SKM-1 (cell line): ENCODE data around the gene OR6S1.
A peak's percentile ranks its signal among the peaks of the same experiment; 100 is the strongest.
"Not testable (repeated sequence)": the region's sequence is repeated elsewhere in the genome, so short reads cannot be mapped to it uniquely, and the experiment has no call there.

Experiments used
- DNase-seq: peaks from one replicate; lab custom pipeline; 2025; ENCODE audit not compliant: unreplicated experiment; lab: John Stamatoyannopoulos, UW

OR6S1 gene

DNA sequence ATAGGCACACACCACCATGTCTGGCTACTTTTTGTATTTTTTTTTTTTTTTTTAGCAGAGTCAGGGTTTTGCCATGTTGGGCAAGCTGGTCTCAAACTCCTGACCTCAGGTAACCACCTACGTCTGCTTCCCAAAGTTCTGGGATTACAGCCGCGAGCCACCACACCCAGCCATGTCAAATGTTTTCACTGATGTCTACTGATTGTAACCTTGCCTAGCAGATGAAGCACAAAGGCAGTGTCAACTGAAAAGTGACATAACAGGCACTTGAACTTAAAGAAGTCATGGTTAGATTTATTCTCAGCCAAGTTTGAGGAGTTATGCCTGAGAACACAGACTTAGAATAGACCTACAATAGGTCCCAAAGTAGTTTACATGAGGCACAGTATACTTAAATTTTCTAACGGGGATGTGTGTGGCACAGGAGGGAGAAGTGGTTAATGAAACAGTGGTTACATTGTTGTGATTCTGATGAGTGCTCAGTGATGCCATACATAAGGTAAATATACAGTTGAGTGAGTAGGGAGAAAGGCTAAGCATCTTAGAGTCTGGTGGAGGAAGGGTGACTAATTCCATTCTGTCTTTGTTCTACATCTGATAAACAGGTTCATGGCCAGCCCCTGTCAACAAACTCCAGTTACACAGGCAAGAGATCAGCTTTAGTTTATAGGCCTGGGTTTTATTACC lies 30.2 kb upstream of the OR6S1 start:
- DNase-seq: no peak

DNA sequence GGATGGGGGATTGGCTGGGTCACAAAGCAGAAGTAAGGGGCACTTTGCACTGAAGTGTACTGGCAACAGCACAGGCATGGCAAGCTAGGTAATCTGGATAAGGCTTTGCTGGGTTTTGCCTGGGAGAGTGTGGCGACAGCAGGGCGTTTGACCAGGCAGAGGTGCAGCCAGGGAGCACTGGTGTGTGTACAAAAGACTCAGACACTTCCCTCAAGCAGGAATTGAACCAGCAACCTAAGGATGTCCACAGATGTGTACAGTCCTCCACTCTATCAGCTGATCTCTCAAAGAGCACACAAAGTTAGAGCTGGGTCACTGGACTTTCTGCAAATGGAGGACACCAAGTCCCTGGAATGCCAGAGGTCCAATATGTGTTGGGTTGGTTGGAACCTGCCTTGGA lies 27.5 kb upstream of the OR6S1 start:
- no peak for DNase-seq

DNA sequence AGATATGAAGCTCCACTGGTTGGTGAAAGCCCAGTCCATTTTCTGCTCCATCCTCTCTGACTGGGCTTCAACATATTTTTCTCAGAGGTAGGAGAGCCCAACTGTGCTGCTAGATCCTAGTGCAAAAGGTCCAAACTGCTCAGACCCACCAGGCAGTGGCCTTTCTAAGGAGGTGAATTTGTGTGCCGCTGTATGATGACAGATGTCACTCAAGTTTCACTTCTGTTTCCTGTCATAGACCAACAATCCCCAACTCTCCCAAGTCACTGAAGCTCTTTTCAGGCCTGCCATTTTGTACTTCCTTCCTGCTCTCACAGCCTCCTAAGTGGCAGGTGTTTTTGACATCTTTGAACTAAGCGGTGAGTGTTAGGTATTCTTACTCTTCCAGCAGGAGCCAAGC lies 26.5 kb upstream of the OR6S1 start:
- no peak for DNase-seq

DNA sequence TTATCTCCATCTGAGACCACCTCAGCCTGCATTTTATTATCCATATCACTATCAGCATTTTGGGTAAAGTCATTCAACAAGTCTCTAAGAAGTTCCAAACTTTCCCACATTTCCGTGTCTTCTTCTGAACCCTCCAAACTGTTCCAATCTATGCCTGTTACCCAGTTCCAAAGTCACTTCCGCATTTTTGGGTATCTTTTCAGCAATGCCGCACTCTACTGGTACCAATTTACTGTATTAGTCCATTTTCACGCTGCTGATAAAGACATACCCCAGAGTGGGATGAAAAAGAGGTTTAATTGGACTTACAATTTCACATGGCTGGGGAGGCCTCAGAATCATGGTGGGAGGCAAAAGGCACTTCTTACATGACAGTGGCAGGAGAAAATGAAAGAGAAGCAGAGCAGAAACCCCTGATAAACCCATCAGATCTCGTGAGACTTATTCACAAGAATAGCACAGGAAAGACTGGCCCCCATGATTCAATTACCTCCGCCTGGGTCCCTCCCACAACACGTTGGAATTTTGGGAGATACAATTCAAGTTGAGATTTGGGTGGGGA lies 25.0 kb upstream of the OR6S1 start:
- not testable (repeated sequence) for DNase-seq

DNA sequence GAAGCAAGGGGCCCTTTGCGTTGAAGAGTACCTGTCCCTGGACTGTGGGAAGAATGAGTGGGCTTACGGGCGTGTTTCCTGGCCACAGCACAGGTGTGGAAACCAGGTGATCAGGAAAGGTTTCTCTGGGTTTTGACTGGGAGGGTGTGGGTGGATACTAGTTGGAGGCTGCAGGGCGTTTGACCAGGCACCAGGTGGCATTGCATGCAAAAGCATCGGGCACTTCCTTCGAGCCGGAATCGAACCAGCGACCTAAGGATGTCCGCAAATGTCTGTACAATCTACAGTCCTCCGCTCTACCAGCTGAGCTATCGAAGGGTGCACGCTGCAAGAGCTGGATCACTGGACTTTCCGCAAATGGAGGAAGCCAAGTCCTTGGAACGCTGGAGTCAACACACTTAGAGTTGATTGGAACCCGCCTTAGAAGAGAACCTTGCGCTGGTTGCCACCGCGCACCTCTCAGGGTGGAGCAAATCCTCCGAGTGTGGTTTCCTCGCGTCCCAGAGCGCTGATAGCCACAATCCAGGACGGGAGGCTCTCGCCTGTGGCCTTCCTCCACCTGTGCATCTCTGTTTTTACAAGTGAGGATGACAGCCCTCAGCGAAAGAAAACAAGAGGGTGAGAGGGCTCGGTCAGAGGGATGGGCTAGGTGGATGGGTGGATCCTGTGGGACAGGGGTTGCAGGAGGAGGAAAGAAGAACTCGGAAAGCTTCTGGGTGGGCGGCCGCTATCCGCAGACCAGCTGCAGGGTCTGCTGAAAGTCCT lies 21.7 kb upstream of the OR6S1 start:
- DNase-seq: peak; percentile 12

DNA sequence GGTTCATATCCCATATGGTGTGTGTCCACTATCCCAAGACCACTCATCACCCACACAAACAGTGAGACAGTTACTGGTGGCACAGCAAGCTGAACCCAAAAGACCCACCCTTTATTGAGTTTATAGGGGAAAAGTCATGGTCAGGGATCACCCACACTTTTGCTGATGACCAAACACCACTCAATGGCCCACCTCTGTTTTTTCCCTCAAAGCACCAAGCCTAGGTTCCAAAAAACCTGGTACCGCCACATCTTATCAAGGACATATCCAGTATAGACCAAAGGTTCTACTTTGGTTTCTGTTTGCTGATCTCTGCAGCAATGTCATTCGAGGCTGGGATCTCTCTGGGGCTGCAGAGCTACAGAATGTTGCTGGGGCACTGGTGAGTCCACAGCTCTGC lies 19.7 kb upstream of the OR6S1 start:
- DNase-seq: no peak

DNA sequence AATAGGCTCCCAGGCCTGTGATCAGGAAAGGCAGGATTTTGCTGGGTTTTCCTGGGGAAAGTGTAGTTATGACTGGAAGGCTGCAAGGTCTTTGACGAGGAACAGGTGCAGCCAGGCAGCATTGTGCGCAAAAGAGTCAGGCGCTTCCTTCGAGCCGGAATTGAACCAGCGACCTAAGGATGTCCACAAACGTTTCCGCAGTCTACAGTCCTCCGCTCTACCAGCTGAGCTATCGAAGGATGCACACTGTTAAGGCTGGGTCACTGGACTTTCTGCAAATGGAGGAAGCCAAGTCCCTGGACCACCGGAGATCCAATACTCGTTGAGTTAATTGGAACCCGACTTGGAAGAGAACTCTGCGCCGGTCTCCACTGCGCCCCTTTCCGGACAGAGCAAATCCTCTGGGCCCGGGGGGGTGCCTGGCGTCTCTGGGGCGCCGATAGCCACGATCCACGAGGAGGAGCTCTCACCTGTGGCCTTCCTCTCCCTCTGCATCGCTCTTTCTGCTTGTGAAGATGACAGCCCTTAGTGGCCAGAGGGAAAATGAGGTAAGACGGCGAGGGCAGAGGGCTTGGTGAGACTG lies 18.4 kb upstream of the OR6S1 start:
- no peak for DNase-seq

DNA sequence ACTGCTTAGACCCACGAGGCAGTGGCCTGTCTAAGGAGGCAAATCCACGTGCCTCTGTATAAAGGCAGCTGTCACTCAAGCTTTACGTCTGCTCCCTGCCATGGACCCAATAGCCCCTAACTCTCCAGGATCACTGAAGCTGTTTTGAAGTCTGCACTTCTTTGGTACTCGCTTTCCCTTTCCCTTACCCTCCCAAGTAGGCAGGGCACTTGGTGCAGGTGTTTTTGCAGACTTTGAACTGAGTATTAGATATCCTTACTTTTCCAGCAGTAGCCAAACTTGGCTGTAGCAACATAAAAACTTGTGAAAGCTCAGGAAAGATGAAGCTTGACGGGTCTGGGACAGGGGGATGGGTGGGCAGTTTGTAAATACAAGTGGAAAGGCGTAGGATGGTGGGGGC lies 17.8 kb upstream of the OR6S1 start:
- DNase-seq: no peak

DNA sequence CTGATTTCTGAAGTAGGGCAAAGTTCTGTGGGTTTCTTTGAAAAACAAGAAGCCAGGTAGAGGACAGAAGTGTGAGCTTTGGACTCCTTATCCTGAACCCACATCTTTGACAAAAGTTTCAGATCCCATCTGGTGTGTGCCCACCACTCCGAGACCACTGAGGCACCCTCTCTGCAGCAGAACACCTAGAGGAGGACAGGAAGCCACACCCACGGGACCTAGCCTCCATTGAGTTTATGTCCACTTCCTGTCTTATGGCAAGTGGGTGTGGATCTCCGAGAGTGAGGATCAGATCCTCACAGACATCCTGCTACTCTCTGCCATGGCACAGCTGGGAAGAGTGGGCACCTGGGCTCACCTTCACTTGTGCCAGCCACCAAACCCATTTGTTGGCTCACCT lies 16.8 kb upstream of the OR6S1 start:
- DNase-seq: no peak

DNA sequence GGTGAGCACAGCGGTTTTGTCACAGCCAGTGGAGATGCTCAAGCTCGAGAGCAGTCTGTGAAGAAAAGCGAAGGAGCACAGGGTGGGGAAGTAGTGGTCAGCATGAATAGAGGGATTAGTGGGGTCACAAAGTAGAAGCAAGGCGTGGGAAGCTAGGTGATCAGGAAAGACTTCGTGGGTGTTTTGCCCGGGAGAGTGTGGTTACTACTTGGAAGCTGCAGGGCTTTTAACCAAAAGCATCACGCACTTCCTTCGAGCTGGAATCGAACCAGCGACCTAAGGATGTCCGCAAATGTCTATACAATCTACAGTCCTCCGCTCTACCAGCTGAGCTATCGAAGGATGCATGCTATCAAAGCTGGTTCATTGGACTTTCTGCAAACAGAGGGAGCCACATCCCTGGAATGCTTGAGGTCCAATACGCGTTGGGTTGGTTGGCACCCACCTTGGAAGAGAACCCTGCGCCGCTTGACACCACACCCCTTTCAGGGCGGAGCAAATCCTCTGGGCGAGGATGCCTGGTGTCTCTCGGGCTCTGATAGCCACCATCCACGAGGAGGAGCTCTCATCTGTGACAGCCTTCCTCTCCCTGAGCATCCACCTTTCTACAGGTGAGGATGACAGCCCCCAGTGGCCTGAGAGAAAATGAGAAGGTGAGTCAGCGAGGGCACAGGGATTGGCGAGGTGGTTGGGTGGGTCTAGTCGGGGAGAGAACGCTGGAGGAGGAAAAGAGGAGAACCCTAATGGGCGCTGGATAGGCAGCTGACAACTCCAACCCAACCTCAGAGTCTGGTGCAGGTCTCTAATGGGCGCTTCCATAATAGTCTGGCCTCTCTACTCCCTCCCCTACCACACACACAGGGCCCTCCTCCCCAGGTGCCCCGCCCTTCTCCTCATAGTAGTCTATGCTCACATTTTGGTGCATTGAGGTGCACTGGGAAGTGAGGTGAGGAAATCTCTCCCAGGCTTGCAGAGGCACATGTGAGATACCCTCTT lies 16.0 kb upstream of the OR6S1 start:
- DNase-seq: no peak

DNA sequence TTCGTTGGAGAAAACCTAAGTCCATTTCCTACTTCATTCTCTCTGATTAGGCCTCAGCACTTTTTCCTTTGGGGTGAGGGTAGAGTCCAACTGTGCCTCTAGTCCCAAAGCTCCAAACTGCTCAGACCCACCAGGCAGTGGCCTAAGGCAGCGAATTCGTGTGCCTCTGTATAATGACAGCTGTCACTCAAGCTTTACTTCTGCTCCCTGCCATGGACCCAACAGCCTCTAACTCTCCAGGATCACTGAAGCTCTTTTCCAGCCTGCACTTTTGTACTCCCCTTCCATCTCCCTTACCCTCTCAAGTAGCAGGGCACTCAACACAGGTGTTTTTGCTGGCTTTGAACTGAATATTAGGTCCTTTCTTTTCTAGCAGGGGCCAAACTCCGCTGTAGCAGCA lies 14.8 kb upstream of the OR6S1 start:
- no peak for DNase-seq

DNA sequence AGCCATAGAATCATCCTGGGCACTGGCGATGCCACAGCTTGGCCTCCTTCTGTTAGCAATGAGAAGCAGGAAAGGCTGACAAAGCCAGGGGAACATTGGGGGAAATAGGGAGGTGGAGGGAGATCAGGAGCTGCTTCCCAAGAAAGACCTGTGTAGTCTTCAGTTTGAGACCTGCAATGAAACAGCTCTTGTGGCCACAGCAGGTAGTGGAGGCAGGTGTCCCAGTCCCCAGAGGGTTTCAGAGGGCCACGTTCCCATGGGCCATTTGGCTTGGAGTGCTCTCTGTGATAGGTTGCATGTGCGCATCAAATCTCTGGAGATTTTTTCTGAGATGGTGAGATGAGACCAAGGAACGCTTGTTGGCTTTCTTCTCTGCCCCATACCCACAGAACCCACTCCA lies 14.4 kb upstream of the OR6S1 start:
- DNase-seq: no peak

DNA sequence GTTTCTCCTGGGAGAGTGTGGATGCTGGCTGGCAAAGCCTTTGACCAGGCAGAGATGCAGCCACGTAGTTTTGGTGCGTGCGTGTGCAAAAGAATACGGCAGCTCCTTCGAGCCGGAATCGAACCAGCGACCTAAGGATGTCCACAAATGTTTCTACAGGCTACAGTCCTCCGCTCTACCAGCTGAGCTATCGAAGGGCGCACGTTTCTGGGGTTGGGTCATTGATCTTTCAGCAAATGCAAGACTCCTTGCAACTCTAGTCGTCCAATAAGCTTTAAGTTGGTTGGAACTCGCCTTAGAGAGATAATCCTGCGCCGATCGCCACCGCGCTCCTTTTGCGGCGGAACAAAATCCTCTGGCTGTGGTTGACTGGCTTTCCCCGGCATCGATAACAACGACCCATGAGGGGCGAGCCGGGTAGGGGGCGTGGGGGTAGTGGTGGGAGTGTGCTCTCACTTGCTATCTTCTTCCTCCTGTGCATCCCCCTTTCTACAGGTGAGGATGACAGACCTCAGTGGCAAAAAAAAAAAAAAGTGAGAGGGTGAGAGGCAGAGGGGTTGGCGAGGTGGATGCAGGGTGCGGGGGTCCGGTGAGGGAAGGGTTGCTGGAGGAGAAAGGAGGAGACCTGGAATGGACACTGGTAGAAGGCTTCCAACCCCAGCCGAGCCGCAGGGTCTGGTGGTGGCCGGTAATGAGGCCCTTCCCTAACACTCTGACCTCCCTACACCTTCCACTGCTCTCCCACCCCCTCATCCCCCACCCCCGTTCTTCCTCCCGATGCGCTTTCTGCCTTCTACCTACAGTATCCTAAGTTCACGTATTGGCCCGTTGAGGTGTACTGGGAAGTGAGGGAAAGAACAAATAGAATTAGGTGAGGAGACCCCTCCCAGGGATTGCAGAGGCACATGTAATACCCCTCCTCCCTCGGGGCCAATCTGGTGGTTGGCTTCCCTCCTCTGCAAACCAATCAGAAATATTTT lies 11.8 kb upstream of the OR6S1 start:
- no peak for DNase-seq

DNA sequence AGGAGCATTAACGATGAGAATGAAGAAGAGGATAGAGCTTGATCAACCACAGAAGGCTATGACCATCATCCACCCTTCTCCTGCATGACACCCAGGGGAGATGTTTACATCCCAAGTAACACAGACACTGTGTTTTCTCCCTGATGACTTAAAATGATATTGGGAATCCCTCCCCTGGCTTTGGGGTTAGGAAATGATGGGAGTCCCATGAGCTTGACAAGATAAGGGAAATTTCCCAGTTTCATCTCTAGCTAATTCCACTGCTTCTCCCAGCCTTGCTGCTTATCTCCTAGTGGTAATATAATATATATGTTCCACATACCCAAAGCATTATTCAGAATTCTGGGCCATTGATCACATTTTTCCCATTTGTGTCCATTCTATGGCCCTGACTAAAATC lies 4.0 kb upstream of the OR6S1 start:
- no peak for DNase-seq

DNA sequence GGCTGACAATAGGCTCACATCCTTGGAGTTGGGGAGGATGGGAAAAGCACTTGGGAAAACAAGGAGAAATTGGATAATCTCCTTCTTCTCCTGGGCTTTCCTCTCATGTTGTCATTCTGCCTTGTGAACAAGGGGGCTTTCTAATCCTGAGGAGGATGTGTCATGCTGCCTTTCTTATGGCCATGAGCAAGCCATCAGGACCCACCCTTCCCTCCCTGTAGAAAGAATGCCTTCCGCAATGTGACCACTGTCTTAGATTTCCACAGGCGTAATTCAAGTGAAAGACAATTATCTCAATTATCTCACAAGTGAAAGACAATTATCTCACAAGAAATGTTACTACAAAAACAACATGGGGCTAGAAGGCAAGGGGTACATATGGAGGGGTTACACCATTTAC lies 3.0 kb upstream of the OR6S1 start:
- DNase-seq: no peak

DNA sequence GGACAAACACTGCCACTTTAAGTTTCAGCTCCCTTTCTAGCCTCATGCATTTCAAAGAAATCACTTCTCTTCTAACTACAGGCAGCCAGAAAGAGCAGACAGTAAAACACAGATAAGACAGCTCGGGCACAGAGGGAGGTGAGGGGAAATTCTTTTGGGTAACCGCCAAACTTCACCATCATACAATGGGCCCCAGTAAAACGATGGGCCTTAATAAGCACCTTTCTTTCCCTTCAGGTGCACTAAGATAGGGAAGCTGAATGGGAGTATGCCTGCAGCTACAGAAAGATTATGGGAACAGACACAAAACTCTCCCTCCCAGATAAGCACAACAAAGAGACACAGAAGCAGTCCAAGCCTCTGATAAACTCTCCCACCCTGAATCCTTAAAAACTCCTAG lies 1.3 kb upstream of the OR6S1 start:
- not testable (repeated sequence) for DNase-seq

DNA sequence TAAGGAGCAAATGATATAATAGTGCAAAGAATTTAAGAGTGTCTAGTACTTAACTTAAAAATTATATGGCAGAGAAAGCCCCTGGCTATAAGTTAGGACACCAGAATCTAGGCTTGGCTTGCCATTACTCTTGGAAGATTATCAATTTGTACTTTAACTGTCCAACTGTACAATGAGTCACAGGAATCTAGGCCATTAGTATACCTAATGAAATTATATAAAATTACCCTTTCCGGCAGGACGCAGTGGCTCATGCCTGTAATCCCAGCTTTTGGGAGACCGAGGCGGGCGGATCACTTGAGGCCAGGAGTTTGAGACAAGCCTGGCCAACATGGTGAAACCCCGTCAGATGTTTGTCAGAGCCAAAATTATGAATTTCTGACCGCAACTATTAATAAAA lies 691 bp upstream of the OR6S1 start:
- DNase-seq: no peak

DNA sequence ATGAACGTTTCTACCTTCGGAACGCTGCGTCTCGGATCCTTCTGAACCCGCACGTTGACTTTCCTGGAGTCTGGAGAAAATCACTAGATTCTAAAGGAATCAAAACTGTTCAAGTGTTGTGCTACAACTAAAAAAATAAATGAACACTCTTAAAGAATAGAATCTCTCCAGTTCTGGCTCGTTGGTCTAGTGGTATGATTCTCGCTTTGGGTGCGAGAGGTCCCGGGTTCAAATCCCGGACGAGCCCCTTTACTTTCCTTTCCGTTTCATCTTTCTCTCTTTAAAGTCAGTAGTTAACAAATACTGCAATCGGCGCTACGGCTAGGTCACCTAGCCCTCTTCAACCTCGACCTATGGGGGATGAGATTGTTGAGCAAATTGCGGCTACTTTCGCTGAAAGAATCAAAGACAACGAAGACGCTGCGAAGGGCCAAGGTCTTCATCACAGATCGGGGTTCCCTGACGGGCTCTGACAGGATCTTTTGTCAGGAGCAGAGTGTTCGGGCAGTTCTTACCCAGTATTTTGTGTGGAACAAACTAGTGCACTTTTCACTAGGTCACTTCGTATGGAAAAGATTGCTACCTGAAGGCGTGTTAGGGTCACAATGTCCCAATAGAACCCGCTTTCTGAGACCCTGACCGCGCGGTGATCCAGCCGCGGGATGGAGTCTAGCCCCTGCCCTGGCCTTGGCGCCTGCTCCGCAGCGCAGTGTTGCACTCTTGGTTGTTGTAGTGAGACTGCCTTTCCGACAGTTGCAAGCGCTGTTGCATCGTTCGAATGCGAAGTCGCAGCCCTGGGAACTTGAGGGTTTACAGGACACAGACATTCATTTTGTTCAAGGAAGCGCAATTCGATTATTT lies 8.4 kb downstream of the OR6S1 start:
- DNase-seq: peak; percentile 52

DNA sequence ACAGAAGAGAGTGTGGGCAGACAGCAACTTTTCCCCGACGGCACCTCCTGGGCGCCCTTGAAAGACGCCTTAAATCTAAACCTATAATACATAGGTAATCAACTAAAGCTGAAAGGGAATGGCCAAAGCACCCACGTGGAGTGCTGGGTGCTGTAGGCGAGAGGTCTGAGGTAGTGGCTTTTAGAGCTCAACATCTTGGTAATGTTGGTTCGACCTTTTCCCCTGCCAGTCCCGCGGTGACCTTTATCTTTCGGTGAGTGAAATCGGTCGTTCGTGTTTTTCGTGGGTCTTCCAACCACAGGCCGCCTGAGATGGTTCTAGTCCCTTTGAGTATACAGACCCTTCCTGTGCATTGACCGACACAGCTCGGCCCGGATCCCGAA lies 9.1 kb downstream of the OR6S1 start:
- DNase-seq: no peak
